GM18508 (cell line): ENCODE data around the gene COL17A1.

Experiments used
- ATAC-seq: cut with Tn5 transposase; IDR thresholded peaks from one replicate; pipeline ENCODE4 v1.9.1; 2021; ENCODE audit warnings: moderate number of reproducible peaks; ENCODE audit not compliant: insufficient read depth, unreplicated experiment

COL17A1 gene

DNA sequence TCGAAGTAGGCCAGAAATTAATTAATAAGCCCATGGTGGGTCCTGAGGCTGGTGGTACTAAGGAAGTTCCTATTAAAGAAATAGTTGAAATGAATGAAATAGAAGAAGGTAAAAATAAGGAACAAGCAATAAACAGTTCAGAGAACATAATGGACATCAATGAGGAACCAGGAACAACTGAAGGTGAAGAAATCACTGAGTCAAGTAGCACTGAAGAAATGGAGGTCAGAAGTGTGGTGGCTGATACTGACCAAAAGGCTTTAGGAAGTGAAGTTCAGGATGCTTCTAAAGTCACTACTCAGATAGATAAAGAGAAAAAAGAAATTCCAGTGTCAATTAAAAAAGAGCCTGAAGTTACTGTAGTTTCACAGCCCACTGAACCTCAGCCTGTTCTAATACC lies 82.8 kb downstream of the COL17A1 start:
- ATAC-seq, result no peak

DNA sequence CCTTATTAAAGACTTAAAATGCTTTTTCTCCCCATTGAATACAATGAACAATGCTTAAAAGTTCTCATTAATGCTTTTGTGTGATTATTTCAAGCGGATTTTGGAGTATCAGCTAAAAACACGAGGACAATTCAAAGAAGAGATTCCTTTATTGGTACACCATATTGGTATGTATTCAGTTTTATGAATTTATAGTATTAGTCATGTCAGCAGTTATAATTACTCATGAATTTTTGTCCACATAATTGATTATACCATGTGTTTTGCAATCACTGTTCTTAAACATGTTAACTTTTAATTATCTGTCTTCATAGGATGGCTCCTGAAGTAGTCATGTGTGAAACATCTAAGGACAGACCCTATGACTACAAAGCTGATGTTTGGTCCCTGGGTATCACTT lies 86.9 kb downstream of the COL17A1 start:
- no peak for ATAC-seq

DNA sequence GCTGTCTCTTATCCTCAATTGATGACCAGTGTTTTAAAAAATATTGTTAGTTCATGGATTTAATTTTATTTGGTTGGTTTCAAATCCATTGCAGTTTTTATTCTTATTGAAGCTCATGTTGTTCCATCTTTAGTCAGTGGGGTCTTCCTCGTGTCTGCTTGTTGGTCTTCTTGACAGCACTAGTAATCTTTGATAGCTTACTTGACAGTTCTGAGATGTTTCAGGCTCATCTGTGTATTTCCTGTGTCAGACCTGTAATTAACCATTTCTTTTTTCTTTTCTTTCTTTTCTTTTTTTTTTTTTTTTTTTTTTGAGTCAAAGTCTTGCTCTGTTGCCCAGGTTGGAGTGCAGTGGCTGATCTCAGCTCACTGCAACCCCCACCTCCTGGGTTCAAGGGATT lies 90.5 kb downstream of the COL17A1 start:
- no peak for ATAC-seq

DNA sequence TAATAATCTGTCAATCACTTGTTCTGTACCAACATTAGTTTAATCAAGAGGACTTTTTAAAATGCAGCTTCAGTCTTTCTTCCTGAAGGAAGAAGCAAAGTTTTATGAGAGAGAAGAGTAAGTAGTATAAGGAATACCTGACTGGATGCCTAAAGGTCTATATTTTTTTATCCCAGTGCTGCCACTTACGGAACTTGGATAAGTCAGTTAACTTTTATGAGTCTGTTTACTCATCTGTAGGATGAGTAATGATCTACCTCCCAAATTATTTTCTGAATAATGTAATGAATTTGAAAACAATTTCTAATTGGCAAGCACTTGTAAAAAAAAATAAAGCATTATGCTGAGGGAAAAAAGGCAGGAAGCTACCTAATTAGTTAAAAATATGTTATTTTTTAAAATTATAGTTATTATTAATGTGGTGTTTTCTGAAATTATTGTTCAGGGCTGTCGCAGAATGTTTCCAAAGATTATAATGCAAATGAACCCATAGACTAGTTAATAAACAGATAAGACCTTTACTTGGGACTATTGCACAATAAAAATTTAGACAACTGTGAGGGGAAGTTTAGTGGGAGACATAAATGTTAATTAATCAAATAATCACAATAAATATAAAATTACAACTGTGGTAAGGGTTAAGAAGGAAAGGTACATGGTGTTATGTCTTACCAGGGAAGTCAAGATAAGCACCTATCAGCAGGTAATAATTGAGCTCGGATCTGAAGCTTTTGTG lies 94.1 kb downstream of the COL17A1 start:
- no peak for ATAC-seq

DNA sequence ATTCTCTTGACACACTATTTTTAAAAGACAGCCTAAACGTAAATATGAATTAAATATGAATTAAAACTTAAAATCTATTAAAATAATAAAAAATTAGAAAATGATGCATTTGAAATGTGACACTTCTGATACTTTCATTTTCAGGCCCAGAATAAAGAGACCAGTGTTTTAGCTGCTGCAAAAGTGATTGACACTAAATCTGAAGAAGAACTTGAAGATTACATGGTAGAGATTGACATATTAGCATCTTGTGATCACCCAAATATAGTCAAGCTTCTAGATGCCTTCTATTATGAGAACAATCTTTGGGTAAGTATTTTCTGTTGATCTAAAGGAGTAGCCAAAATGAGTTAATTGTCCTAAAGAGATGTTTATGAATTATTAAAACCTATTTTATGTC lies 95.1 kb downstream of the COL17A1 start:
- no peak for ATAC-seq

DNA sequence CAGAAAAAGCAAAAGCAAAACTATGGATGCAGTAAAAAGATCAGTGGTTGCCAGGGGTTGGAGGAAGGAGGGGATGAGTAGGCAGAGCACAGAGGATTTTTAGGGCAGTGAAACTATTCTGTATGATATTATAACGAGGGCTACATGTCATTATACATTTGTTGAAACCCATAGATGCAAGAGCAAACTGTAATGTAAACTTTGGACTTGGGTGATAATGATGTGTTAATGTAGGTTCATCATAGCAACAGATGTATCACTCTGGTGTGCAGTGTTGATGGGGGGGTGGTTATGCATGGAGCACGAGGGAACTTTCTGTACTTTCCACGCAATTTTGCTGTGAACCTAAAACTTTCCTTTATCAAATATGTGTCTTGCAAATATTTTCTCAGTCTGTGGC lies 95.6 kb downstream of the COL17A1 start:
- ATAC-seq, result no peak

DNA sequence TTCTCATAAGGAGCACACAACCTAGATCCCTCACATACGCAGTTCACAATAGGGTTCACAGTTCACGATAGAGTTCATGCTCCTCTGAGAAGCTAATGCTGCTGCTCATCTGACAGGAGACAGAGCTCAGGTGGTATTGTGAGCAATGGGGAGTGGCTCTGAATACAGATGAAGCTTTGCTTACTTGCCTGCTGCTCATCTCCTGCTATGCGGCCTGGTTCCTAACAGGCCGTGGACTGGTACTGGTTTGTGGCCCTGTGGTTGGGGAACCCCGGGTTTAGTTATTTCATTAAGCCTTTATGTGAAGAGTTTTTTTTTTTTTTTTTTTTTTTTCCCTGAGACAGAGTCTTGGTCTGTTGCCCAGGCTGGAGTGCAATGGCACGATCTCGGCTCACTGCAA lies 99.3 kb downstream of the COL17A1 start:
- ATAC-seq, result no peak

DNA sequence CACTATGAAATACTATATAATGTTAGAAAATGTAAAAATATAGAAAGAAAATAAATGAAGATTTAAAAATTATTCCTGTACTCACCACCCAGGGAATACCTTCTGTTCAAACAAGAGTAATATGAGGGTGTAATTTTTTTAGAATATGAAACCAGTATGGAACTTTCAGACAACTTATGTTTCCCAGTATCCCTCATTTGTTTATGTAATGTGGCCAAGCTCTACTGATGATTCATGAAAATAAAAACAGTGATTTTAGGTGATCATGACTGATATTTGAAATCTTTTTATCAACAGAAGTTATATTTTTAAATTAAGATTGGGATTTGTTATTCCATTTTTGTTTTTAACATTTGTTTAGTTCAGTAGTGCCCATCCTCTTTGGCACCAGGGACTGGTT lies 100.0 kb downstream of the COL17A1 start:
- no peak for ATAC-seq

DNA sequence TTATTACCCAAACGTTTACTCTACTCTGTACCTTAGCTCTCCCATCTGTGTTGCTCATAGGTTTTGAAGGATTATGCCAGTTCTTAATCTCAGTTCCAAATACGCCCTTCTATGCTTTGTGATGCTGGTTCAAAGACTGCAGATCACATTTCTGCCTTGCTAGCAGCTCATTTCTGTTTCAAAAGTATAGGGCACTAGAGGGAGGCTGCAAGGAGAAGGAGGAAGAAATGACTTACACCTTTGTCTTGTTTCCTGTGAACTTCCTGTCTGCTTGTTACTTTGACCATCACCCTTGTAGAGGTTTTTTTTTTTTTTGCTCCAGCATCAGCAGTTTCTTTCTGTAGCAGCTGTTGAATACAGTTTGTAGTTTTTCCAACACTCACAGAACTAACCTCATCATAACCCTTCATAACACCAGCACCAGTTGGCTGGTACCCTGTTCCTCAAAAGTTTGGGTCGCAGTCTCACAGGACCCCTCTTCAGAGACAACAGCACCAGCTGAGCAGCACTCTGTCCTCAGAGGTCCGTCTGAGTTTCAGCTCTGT lies 102.2 kb downstream of the COL17A1 start:
- ATAC-seq, result peak; percentile 76

DNA sequence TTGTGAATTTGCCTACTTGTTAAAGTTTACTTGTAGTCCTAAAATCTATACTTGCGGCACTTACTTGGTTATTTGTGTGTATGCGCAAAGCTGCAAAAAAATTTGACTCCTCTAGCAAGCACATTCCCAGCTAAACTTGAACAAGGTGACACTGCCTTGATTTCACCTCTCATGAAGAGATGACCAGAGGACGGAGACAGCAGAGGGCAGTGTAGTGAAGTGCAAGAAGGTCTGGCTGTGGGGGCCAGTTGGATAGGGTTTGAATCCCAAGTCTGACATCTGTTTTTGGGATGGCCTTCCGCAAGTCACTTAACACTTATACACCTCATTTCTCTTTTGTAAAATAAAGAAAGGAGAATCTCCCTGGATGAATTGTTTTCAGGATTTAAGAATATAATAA lies 103.0 kb downstream of the COL17A1 start:
- no peak for ATAC-seq
